HG03575 (cell line): ENCODE data around the gene WSCD2.

Source experiments
- ATAC-seq: cut with Tn5 transposase; IDR thresholded peaks from one replicate; pipeline ENCODE4 v1.9.1; 2021; ENCODE audit not compliant: unreplicated experiment, insufficient number of reproducible peaks, low FRiP score; ENCODE audit errors: extremely low read depth

Gene WSCD2

GRCh38 chr12:108104657-108105056 is 24.4 kb upstream of the WSCD2 start:
- ATAC-seq, result no peak

- ATAC-seq, result no peak
Measured at GRCh38 chr12:108106599-108106998, 22.5 kb upstream of the WSCD2 start.

GRCh38 chr12:108107293-108107692 is 21.8 kb upstream of the WSCD2 start:
- ATAC-seq, result no peak

GRCh38 chr12:108109504-108109903 is 19.6 kb upstream of the WSCD2 start:
- ATAC-seq, result no peak

- no peak for ATAC-seq
Measured at GRCh38 chr12:108109954-108110353, 19.1 kb upstream of the WSCD2 start.

- no peak for ATAC-seq
Measured at GRCh38 chr12:108110844-108111243, 18.2 kb upstream of the WSCD2 start.

- ATAC-seq, result no peak
Measured at GRCh38 chr12:108112832-108113556, 16.1 kb upstream of the WSCD2 start.

- ATAC-seq, result no peak
Measured at GRCh38 chr12:108115123-108116121, 13.7 kb upstream of the WSCD2 start.

- ATAC-seq, result no peak
Measured at GRCh38 chr12:108116254-108116653, 12.8 kb upstream of the WSCD2 start.

GRCh38 chr12:108116699-108117098 is 12.4 kb upstream of the WSCD2 start:
- ATAC-seq, result no peak

GRCh38 chr12:108117163-108117849 is 11.8 kb upstream of the WSCD2 start:
- ATAC-seq, result no peak

GRCh38 chr12:108117902-108118301 is 11.2 kb upstream of the WSCD2 start:
- ATAC-seq, result no peak

- no peak for ATAC-seq
Measured at GRCh38 chr12:108119126-108119973, 9.7 kb upstream of the WSCD2 start.

- no peak for ATAC-seq
Measured at GRCh38 chr12:108119974-108120862, 8.9 kb upstream of the WSCD2 start.

- ATAC-seq, result no peak
Measured at GRCh38 chr12:108120863-108121165, 8.3 kb upstream of the WSCD2 start.

- ATAC-seq, result no peak
Measured at GRCh38 chr12:108121320-108121719, 7.8 kb upstream of the WSCD2 start.

- ATAC-seq, result no peak
Measured at GRCh38 chr12:108121728-108122471, 7.2 kb upstream of the WSCD2 start.
